GM19193 (cell line): ENCODE data around the gene ZFYVE27.

Experiments used
- POLR2A ChIP-seq: IDR thresholded peaks from 4 replicates; pipeline ENCODE4 v1.6.1; 2011; ENCODE audit not compliant: insufficient read depth, insufficient read length; ENCODE audit errors: extremely low read depth

The ZFYVE27 gene

GRCh38 chr10:97736902-97737769, at the start of gene ZFYVE27:
ZFYVE27 (plus strand) TSS chr10:97737128; CDS start chr10:97738478, 1,350 bp downstream.
- TF ChIP-seq POLR2A: peak; percentile 93

- no peak for TF ChIP-seq POLR2A
Observed at GRCh38 chr10:97687785-97688781, 48.8 kb upstream of the ZFYVE27 start.

- TF ChIP-seq POLR2A: no peak
Observed at GRCh38 chr10:97689559-97690020, 47.3 kb upstream of the ZFYVE27 start.

GRCh38 chr10:97690133-97690532, 46.8 kb upstream of the ZFYVE27 start:
- no peak for TF ChIP-seq POLR2A

- TF ChIP-seq POLR2A: no peak
Observed at GRCh38 chr10:97701438-97702069, 35.4 kb upstream of the ZFYVE27 start.

- TF ChIP-seq POLR2A: no peak
Observed at GRCh38 chr10:97703398-97704067, 33.4 kb upstream of the ZFYVE27 start.

GRCh38 chr10:97704341-97704740, 32.6 kb upstream of the ZFYVE27 start:
- no peak for TF ChIP-seq POLR2A

GRCh38 chr10:97705006-97705670, 31.8 kb upstream of the ZFYVE27 start:
- no peak for TF ChIP-seq POLR2A

- TF ChIP-seq POLR2A: no peak
Observed at GRCh38 chr10:97707134-97707861, 29.6 kb upstream of the ZFYVE27 start.

- no peak for TF ChIP-seq POLR2A
Observed at GRCh38 chr10:97708167-97708566, 28.8 kb upstream of the ZFYVE27 start.

- no peak for TF ChIP-seq POLR2A
Observed at GRCh38 chr10:97708976-97709946, 27.7 kb upstream of the ZFYVE27 start.

- TF ChIP-seq POLR2A: no peak
Observed at GRCh38 chr10:97711640-97712572, 25.0 kb upstream of the ZFYVE27 start.
